ENCODE data around the gene GLRX3. TPM values are rescaled to one million over a fixed set of nuclear protein-coding genes. Genes with fewer than 3 reads are reported as not detected.

Gene GLRX3
- total RNA-seq, 2 experiments from 2014 or later: 73.8 to 83.7 TPM

DNA sequence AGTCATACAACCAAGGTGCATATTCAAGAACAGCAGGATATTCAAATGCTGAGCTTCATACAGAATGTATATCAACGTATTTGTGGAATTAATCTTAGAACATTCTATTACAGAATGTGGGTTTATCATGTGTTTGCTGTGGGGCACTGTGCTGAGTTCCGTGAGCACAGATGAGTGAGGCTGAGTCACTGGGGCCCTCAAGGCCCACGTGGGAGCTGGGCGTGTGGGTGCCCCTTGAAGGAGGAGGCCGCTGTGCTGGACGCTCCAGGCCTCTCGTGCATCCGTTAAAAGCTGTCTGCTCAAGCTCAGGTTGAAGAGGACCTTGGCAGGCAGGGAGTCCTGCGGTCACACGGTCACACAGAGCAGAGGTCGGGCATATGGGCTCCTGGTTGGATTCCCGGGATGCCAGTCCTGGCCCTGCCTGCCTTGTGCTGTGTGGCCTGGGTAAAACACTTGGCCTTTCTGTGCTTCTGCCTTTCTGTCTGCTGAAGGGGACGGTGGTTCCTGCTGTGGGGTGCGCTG, 70.1 kb downstream of the GLRX3 start:
- H3K9me3 Mint-ChIP-seq: no peaks in the 10 kb centered on the region
- ChIA-PET CTCF (no interaction called here), POLR2A (no interaction called here)

DNA sequence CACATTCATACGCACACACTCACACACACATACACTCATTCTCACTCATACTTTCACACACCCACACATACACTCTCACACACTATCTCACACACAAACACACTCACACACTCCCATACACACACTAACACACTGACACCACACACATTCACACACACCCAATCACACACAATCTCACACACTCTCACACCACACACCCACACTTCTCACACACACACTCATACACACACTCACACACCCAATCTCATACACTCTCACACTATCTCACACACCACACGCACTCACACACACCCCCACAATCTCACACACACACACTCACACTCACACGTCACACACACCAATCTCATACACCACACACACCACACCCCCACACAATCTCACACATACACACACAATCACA, 71.0 kb downstream of the GLRX3 start:
- CTCF ChIA-PET: no interaction called here
- H3K36me3 Mint-ChIP-seq (ENCODE audit: low read depth): no peaks in the 10 kb centered on the region
- H3K4me3 Mint-ChIP-seq: no peak overlapping the region
- no peak overlapping the region for H3K27ac Mint-ChIP-seq
- H3K27me3 Mint-ChIP-seq: no peaks in the 10 kb centered on the region
- POLR2A ChIA-PET: no interaction called here
- DNase-seq: no peak
- no peaks in the 10 kb centered on the region for H3K9me3 Mint-ChIP-seq
- no peaks in the 10 kb centered on the region for H3K4me1 Mint-ChIP-seq

More for the DNA sequence above, 70.1 kb downstream of the GLRX3 start:
- Mint-ChIP-seq H3K36me3 (ENCODE audit: low read depth) (no peaks in the 10 kb centered on the region), H3K4me1 (no peaks in the 10 kb centered on the region), H3K27ac (no peak overlapping the region), H3K4me3 (no peak overlapping the region), H3K27me3 (no peaks in the 10 kb centered on the region)
- DNase-seq: no peak

DNA sequence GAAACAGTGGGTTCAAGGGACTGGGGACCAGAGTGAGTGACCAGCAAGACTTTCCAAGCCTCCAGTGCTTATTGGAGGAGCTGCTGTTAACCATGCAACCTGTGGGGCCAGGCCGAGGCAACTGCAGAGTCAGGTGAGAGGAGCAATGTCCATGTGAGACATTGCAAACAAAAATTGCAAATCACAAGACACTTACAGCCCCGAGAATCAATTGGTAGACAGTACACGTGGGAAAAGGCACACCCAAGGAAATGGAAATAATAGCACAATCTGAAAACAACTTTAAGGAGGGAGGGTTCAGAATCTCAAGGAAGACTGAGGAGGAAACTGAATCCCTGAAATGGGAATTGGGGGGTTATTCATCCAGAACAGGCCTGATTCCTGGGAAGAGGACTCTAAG, 72.6 kb downstream of the GLRX3 start:
- ChIA-PET CTCF (no interaction called here), POLR2A (no interaction called here)
- no peak overlapping the region for H3K27ac Mint-ChIP-seq

DNA sequence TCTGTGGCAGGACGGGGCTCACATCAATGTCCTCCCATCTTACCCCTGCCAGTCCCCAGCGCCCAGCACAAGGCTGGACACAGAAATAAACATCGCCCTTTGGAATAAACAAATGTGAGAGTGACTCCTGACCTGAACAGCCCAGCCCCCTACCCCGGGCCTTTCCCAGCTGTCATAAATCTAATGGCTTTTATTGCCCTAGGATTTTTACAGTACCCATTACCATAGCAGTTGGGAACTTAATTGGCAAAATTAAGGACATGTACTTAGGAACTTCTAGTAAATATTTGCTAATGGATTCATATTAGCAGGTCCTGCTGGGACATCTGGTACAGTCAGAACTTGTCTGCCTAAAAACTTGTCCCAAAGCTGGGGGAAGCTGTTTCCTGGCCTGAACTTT, 76.6 kb downstream of the GLRX3 start:
- Mint-ChIP-seq H3K27ac (no peak overlapping the region), H3K9me3 (peaks cover 4% of the 10 kb centered on the region), H3K4me3 (no peak overlapping the region), H3K36me3 (ENCODE audit: low read depth) (no peaks in the 10 kb centered on the region), H3K4me1 (no peaks in the 10 kb centered on the region), H3K27me3 (no peaks in the 10 kb centered on the region)
- ChIA-PET CTCF (no interaction called here), POLR2A (no interaction called here)
- no peak for DNase-seq

More for the DNA sequence above, 72.6 kb downstream of the GLRX3 start:
- Mint-ChIP-seq H3K4me3 (no peak overlapping the region), H3K4me1 (no peaks in the 10 kb centered on the region), H3K27me3 (no peaks in the 10 kb centered on the region), H3K9me3 (no peaks in the 10 kb centered on the region), H3K36me3 (ENCODE audit: low read depth) (no peaks in the 10 kb centered on the region)
- no peak for DNase-seq

DNA sequence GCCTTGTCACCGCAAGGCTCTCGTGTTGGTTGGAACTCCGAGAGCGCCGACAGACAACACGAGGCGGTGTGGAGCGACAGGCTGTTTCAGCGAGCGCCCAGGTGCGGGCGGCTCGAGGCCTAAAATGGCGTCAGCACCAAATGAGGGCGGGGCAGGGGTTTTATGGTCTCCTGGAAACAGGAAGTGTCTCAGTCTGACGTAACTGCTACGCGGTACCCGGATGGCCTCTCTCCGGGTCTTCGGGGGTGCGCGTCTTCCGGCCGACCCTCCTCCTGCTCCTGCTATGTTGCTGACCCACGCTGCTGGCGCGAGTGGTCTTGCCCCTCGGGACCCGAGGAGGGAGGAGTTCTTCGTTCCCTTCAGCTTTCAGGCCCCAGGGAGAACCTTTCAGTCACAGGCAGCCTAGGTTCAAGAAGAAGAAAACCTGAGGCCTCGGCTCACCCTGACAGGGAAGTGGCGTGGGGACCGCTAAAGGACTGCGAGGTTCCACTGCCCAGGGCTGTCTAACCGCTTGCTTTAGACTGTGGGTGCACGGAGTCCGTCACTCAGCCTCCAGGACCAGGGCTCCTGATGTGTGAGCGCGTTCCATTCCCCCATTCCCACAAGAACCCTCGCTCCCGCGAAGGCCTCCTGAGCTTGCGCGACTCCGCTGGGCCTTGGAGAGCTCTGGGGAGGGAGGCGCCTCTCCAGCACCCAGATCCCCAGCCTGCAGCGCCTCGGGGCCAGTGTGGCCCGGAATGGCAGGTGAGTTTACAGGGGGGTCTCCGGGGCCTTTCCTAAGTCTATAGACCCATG, 77.3 kb downstream of the GLRX3 start:
- H3K4me3 Mint-ChIP-seq: no peak overlapping the region
- DNase-seq: no peak
- H3K9me3 Mint-ChIP-seq: peaks cover 4% of the 10 kb centered on the region
- H3K36me3 Mint-ChIP-seq (ENCODE audit: low read depth): no peaks in the 10 kb centered on the region
- H3K27ac Mint-ChIP-seq: no peak overlapping the region
- ChIA-PET CTCF (no interaction called here), POLR2A (no interaction called here)
- H3K27me3 Mint-ChIP-seq: no peaks in the 10 kb centered on the region
- no peaks in the 10 kb centered on the region for H3K4me1 Mint-ChIP-seq

DNA sequence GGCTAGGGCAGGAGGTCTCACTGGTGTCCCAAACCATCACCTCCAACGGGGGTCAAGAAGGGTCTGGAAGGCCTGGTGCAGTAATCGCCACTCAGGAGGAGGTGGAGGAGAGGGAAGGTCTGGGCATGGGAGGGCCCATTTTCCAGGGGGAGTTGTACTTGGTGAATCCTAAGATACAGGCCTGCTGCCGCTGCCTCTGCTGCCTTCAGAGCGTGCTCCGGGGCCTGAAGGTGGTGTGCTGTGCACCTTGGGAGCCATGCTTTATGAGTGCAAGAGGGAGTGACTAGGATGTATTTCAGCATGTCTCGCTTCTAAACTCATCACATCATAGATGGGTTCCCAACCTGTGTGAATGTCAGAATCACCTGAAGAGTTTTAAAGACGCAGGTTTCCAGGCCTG, 78.2 kb downstream of the GLRX3 start:
- Mint-ChIP-seq H3K27me3 (no peaks in the 10 kb centered on the region), H3K4me3 (no peak overlapping the region), H3K36me3 (ENCODE audit: low read depth) (no peaks in the 10 kb centered on the region), H3K27ac (no peak overlapping the region), H3K9me3 (peaks cover 4% of the 10 kb centered on the region), H3K4me1 (no peaks in the 10 kb centered on the region)
- ChIA-PET CTCF (no interaction called here), POLR2A (no interaction called here)
- DNase-seq: no peak

DNA sequence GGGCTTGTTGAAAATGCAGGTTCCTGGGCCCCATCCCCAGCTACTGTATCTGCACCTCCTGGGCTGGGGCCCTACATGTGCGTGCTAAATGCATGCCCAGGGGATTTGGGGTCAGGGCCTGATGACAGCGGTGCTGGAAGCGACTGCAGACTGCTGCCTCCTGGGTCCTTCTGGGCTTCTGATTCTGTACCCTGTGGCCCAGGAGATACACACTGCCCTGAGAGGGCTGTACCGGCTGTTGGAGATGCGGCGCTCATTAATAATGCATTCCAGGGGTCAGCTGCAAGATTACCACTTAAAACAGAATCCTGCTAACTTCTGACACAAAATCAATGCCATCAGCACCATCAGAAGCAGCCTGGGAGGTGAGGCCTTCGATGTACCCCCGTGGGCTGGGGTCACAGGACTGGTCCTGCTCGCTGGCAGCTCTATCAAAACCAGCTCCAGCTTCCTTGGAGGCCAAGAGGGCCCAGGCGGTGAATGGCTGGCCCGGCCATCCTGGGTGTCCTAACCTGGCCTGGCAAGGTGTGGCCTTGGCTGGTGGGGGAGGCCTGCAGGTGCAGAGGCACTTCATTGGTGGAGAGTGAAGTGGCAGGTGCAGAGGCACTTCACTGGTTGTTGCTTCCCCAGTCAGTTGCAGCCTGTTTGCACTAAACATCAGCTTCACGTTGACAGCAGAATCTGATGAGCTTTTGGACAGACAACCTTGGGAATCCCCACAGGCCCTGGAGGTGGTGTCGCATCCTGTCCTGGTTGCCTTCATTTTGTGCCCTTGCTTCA, 79.2 kb downstream of the GLRX3 start:
- H3K27ac Mint-ChIP-seq: no peak overlapping the region
- DNase-seq: no peak
- H3K27me3 Mint-ChIP-seq: no peaks in the 10 kb centered on the region
- CTCF ChIA-PET: no interaction called here
- H3K9me3 Mint-ChIP-seq: peaks cover 4% of the 10 kb centered on the region
- H3K36me3 Mint-ChIP-seq (ENCODE audit: low read depth): no peaks in the 10 kb centered on the region
- no peaks in the 10 kb centered on the region for H3K4me1 Mint-ChIP-seq
- no peak overlapping the region for H3K4me3 Mint-ChIP-seq
- POLR2A ChIA-PET: no interaction called here

DNA sequence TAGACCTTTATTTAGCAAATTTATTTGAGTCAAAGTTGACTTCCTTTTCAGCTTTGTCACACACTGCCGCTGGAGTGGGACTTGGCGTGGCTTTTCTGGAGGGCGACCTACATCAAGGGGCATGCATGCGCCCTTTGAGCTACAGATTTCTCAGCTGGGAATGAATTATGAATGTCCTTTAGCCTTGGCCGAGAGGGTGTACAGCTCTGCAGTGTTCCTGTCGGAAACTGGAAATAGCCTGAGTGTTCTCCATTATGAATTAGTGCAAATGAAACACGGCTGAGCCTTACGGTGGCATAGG, 79.7 kb downstream of the GLRX3 start:
- POLR2A ChIA-PET: no interaction called here
- Mint-ChIP-seq H3K4me1 (no peaks in the 10 kb centered on the region), H3K27ac (no peak overlapping the region), H3K4me3 (no peak overlapping the region), H3K36me3 (ENCODE audit: low read depth) (no peaks in the 10 kb centered on the region), H3K27me3 (no peaks in the 10 kb centered on the region), H3K9me3 (peaks cover 4% of the 10 kb centered on the region)
- CTCF ChIA-PET: interaction anchor here (1.0 kb wide), 1 partner anchor 13 kb away, joined by 3 read pairs; no protein-coding TSS in a partner anchor
- DNase-seq: no peak

DNA sequence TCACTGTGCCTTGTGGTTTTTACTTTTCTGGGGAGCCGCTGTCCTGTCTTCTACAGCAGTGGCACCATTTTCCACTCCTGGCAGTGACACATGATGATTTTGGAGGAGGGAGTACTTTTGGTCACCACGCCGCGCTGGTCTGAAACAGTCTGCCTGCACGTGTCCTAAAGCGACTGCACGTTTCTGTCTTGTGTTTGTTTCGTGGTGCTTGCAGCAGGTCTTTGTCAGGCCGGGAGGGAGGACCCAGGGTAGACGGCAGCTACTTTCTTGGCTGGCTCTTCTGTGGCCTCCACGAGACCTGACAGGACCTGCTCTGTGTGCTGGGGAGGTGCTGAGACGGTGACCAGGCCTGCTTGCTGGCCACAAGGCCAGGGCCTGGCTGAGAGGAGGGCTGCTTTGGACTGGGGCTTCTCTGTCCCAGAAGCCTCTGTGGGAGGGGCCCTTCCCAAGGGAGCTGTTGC, 82.0 kb downstream of the GLRX3 start:
- H3K4me3 Mint-ChIP-seq: no peak overlapping the region
- ChIA-PET CTCF (interaction anchor here (0.6 kb wide), 1 partner anchor 107 kb away, joined by 4 read pairs; no protein-coding TSS in a partner anchor), POLR2A (no interaction called here)
- H3K27ac Mint-ChIP-seq: no peak overlapping the region
- H3K9me3 Mint-ChIP-seq: peaks cover 4% of the 10 kb centered on the region
- no peaks in the 10 kb centered on the region for H3K36me3 Mint-ChIP-seq (ENCODE audit: low read depth)
- no peaks in the 10 kb centered on the region for H3K4me1 Mint-ChIP-seq
- H3K27me3 Mint-ChIP-seq: no peaks in the 10 kb centered on the region
- no peak for DNase-seq

DNA sequence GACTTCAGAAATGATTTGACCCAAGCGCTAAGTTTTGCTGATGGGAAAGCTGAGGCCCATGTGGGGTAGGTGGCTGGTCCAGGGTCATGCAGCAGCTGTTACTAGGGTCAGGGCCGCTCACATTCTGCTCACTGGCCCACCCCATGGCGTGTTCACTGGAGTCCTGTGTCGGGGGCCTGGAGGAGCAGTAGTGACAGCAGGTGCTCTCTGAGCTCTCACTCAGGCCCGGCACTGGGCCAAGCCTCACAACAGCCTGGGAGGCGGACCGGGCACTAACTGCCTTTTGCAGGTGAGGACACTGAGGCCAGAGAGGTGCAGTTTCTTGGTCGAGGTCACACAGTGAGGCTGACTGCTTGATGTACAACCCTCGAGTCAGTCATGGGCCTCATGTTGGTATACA, 82.7 kb downstream of the GLRX3 start:
- H3K4me3 Mint-ChIP-seq: no peak overlapping the region
- CTCF ChIA-PET: no interaction called here
- no peaks in the 10 kb centered on the region for H3K27me3 Mint-ChIP-seq
- no peak for DNase-seq
- no peak overlapping the region for H3K27ac Mint-ChIP-seq
- POLR2A ChIA-PET: no interaction called here
- peaks cover 4% of the 10 kb centered on the region for H3K9me3 Mint-ChIP-seq
- H3K4me1 Mint-ChIP-seq: no peaks in the 10 kb centered on the region
- H3K36me3 Mint-ChIP-seq (ENCODE audit: low read depth): no peaks in the 10 kb centered on the region

DNA sequence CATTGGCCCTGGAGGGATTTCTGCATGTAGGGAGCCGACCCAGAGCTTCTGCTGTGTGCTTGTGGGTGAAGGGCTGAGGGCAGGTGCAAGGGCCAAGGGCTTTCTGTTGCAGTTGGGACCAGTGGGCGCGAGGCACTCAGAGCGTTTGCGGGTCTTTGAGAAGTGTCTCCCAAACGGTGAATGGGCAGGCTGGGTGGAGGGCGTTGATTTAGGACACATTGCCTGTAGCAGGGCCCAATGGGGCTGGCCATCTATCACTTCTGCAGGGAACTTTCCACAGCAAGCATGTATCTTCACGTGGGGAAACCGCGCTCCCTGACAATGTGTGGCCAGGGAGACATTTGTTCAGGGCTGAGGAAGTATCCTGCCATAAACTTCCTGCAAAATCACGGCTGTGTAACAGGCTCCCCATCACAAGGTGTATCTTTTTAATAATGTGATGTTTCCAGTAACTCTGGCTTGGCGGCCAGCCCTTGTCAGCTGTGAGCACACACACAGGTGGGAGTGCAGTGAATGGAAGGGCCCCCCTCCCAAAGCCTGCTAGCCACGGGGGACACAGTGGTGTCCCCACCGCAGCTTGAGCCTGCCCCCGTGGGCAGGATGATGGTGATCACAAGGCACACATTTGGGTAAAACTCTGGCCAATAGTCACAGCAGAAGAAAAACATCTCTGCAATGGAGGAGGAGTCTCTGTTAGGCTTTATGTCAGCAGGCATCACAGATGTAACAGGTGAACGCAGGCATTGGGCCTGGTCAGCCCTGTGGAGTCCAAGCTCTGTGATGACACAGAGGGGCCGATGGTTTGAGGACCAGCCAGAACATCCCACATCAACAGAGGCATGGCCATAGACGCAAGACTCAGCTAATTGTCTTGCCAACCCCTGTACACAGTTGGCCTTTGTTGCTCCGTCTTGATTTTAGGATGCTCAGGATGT, 84.3 kb downstream of the GLRX3 start:
- DNase-seq: no peak
- Mint-ChIP-seq H3K27me3 (peaks cover 2% of the 10 kb centered on the region), H3K4me3 (no peak overlapping the region), H3K4me1 (no peaks in the 10 kb centered on the region), H3K27ac (no peak overlapping the region), H3K9me3 (no peaks in the 10 kb centered on the region), H3K36me3 (ENCODE audit: low read depth) (no peaks in the 10 kb centered on the region)
- POLR2A ChIA-PET: no interaction called here
- CTCF ChIA-PET: no interaction called here

DNA sequence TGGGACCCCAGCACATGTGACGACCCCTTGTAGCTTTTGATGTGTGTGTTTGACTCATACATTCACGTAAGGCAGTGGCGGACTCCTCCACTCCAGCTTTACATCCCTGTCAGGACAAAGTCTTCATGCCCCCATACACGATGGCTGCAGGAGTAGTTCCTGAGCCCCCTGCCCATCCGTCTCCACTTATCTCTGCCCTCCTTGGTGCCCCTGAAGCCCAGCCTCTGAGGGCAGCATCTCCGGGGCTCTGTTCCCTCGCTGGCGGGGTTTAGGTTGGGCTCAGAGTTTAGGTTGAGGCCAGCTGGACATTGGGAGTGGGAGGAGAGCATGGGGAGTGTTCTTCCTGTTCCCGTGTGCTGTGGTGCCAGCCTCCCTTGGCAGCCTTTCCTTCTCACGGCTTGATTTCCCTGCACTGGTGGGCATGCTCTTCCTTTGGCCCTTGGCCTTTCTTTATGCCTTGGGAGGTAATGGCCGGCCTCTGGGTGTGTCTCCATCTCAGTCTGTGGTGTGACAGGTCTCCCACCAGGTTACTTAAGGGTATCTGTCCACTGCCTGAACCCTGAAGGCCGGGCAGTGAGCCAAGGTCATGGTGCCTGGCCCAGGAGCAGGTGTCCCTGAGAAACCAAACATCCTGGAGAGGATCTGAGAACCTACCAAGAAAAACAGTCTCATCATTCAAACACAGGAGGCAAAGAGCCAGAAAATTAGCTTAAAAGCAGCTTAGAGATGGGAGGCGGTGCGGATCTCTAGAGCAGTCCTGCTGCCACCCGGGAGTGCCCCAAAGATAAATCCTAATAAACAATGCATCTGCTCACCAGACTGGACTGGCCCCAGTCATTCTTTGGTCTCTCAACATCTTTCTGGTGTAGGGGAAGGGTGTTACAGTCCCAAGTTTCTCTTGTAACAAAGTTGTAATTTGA, 85.5 kb downstream of the GLRX3 start:
- Mint-ChIP-seq H3K36me3 (ENCODE audit: low read depth) (no peaks in the 10 kb centered on the region), H3K27me3 (peaks cover 2% of the 10 kb centered on the region), H3K4me3 (no peak overlapping the region), H3K9me3 (no peaks in the 10 kb centered on the region), H3K4me1 (no peaks in the 10 kb centered on the region), H3K27ac (no peak overlapping the region)
- ChIA-PET CTCF (no interaction called here), POLR2A (no interaction called here)
- DNase-seq: no peak

All from activated CD4-positive, alpha-beta memory T cell treated with anti-CD3 and anti-CD28 coated beads, Interleukin-2, amount 10 ng/mL, durations not matched to agents 7 days and 5 days (primary cell).